Nucleus accumbens (tissue), 56 donors: Measurements from ENCODE around the gene EXOC4.
"Not testable (repeated sequence)": the region's sequence is repeated elsewhere in the genome, so short reads cannot be mapped to it uniquely, and the experiment has no call there.

Experiments
- DNase-seq, 56 donors: peaks; one replicate each; lab custom pipeline; 2025; lab: John Stamatoyannopoulos, UW

The EXOC4 gene

GRCh38 chr7:133993547-133993946, 740.7 kb downstream of the EXOC4 start:
- no peak for DNase-seq

GRCh38 chr7:133994100-133994499, 741.2 kb downstream of the EXOC4 start:
- DNase-seq, result not testable (repeated sequence)

DNA sequence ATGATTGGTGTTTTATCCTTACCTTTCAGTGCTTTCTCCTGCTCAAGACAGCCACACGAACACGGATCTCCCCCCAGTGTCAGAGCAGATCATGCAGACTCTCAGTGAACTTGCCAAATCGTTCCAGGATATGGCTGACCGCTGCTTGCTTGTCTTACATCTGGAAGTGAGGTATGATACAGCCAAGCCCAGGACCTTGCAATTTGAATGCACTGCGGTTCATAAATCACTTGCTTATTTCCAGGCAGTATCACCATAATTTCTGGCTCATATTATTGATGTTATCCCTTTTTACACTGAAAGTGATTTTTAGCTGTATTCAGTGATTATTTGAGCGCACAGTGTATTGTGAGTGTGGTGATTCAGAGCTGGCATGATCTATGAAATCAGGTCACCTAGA, 744.6 kb downstream of the EXOC4 start:
- DNase-seq, result no peak

DNA sequence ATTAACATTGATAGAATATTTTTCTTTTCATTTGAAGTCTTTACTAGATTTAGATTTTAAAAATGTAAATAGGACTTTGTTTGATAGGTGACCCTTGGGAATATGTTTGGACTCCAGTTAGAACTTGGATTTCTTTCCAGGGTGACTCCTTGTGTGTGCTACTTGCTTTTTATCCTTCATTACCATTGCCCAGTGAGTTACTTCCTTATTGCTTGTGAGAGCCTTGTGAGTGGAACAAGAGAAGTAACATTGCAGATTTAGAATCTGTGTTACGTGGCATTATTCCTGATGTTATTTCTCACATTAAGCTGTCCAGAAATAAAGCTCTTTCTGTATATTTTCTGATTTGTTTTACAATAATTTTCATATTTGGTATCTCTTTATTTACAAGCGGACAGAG, 746.3 kb downstream of the EXOC4 start:
- DNase-seq, result no peak

- no peak for DNase-seq
Measured at GRCh38 chr7:134004829-134005505, 752.1 kb downstream of the EXOC4 start.

- no peak for DNase-seq
Measured at GRCh38 chr7:134009314-134010110, 756.6 kb downstream of the EXOC4 start.

GRCh38 chr7:134013249-134013648, 760.4 kb downstream of the EXOC4 start:
- DNase-seq, result no peak

DNA sequence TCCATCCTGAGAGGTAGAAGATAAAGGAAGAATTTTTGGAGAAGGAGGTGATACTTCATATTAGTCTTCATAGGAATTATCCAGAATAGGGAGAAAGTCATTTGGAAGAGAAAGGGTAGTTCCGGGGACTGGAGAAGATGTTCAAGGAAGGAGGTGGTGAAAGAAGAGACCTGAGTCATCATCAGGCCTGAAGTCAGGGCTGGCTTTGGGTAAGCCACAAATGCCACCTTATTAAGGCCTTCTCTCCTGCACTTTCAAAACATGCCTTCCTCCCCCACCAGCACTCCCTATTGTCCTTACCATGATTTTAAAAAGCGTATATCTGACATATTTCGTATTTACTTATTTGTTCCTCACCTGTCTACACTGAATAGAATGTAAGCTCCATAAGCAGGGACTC, 762.1 kb downstream of the EXOC4 start:
- DNase-seq, result no peak

DNA sequence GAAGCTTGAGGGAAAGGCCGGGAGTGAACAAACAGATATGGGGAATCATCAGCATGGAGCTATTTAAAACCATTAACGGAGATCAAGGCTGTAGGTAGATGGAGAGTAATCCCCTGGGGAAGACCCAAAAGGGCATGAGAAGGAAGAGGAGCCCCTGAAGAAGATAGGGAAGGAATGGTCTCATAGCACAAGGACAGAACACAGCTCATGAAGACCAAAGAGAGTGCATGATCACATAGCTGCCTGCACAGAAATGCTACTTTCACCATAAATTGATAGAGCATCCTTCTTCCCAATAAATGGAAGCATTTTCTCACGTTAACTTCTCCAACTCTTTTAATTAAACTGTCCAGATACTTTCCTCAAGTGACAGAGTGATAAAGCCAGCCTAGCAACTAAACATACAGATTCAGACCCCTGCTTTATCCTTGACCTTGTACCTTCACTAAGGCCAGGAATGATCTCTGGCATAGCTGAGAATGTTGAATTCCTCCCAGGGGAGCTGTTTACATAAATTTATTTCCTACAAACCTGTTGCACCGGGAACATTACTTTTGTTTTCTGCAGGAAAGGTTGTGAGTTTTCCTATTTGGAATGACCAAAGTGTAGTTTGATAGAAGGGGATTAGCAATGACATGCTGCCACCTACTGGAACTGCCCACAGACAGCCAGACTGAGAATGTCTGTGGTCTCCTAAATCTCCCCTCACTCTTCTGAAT, 763.5 kb downstream of the EXOC4 start:
- peak in 28 of 56 donors; percentile 1 to 57 (median 12) for DNase-seq

GRCh38 chr7:134016942-134017303, 764.0 kb downstream of the EXOC4 start:
- DNase-seq, result no peak

- DNase-seq, result peak in 8 of 56 donors; percentile 3 to 20 (median 6)
Measured at GRCh38 chr7:134018306-134018705, 765.4 kb downstream of the EXOC4 start.

DNA sequence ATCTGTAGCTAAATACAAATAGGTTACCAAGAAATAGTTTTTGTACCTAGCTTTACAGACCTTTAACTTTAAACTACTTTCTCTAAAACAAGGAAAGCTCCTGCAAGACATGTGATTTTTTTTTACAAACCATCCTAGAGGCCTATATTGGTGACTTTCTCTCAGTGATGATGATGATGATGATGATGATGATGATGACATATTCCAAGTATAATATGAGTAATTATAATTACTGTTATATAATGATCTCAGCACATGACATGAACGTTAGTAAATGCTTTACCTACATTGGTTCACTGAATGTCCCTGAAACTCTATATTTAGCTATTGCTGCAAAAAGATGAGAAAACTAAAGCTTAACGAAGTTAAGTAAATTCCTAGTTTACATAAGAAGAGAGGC, 766.4 kb downstream of the EXOC4 start:
- DNase-seq, result no peak

DNA sequence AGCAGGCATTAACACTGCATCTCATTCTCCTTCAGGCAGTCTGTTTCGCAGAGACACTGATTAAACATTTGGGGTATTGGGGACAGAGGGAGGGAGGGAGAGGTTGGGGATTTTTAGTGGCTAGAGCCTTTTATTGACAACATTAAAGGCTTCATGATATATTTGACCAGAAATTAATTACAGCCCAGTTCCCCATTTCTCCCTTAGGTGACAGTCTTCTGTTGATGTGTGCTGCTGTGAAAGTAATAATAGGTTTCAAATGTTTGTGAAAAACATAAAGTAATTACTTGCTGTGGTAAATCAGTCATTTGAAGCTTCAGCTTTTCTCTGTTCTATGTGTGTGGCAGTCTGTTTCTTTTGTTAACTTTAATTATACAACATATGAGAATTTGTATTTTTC, 769.0 kb downstream of the EXOC4 start:
- no peak for DNase-seq

GRCh38 chr7:134022286-134022911, 769.5 kb downstream of the EXOC4 start:
- DNase-seq, result no peak

DNA sequence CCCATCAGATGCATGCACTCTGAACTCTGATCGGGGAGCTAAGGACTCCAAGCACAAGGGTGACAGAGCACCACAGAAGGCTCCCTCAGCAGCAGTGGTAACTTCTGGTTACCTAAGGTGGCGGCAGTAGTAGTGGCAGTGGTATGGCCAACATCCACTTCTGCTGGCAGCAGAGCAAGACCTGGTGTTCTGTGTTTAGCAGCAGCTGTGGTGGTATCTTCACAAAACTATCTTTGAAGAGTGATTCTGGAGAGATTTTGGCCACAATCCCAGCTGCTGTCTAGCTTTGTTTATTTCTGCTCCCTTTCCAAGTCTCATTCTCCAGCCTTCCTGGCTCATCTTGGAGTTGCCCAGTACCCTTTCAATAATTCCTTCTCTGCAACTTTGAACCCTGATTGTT, 771.9 kb downstream of the EXOC4 start:
- no peak for DNase-seq

- no peak for DNase-seq
Measured at GRCh38 chr7:134028853-134029252, 776.0 kb downstream of the EXOC4 start.

DNA sequence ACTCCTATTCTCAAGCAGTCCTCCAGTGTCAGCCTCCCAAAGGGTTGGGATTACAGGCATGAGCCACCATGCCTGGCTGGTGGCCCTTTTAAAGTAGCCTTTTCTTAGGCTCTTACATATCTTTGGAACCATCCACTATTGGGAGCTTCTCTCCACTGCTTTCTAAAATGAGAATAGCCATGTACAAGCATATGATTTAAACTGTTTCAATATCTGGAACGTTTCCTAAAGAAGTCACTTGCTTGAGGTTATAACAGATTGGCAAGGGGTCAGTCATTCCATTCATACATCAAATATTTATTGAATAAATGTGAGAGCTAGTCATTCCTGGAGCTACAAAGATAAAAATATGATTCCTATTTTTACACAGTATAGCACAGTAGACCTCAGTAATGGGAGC, 776.9 kb downstream of the EXOC4 start:
- no peak for DNase-seq

- DNase-seq, result no peak
Measured at GRCh38 chr7:134030460-134030865, 777.6 kb downstream of the EXOC4 start.

GRCh38 chr7:134031835-134032617, 779.1 kb downstream of the EXOC4 start:
- DNase-seq, result no peak

GRCh38 chr7:134034652-134035051, 781.8 kb downstream of the EXOC4 start:
- DNase-seq, result no peak
